Thoracic aorta (tissue), 2 donors: Measurements from ENCODE around the gene CCNI2. TPM values are rescaled to one million over a fixed set of nuclear protein-coding genes. Genes with fewer than 3 reads are reported as not detected.
A peak's percentile ranks its signal among the peaks of the same experiment; 100 is the strongest.

Experiments
- ATAC-seq: fragments of 150-250 bp; one replicate; pipeline ENCODE4 v1.8.0; 2017; ENCODE audit warnings: low read depth; ENCODE audit not compliant: insufficient number of reproducible peaks, low FRiP score
- DNase-seq: peaks from one replicate; pipeline ENCODE4 v3.0.0-alpha.2; 2020; ENCODE audit warnings: low spot score
- H3K27ac ChIP-seq, 2 donors: fragments of 200-600 bp; sonication (generic); 1 replicate in 1 of 2; 2 replicates in 1 of 2; pipeline ENCODE4 v1.5.1; 2016; ENCODE audit warnings: mild to moderate bottlenecking in 2 of 2, moderate library complexity in 2 of 2
- H3K27me3 ChIP-seq: fragments of 200-600 bp; sonication (generic); replicated peaks from 2 replicates; pipeline ENCODE4 v1.6.0; 2016; ENCODE audit warnings: mild to moderate bottlenecking; ENCODE audit not compliant: insufficient read depth
- H3K36me3 ChIP-seq: fragments of 200-600 bp; sonication (generic); one replicate; pipeline ENCODE4 v1.5.1; 2016
- H3K4me1 ChIP-seq, 2 donors: fragments of 200-600 bp; sonication (generic); 1 replicate in 1 of 2; 2 replicates in 1 of 2; pipeline versions ENCODE4 v1.5.1 to v1.6.0; 2016; ENCODE audit warnings: low read depth in 2 of 2, mild to moderate bottlenecking in 1 of 2; ENCODE audit not compliant: control insufficient read depth in 1 of 2
- H3K4me3 ChIP-seq: fragments of 200-600 bp; sonication (generic); 2 replicates; pipeline ENCODE4 v1.5.1; 2016; ENCODE audit warnings: mild to moderate bottlenecking
- H3K9me3 ChIP-seq: fragments of 200-600 bp; sonication (generic); 2 replicates; pipeline ENCODE4 v1.5.1; 2016
- total RNA-seq, 2 donors: library from RNA; depleted of rRNA; stranded (reverse); fragments of >200 nt; gene quantifications; one replicate each; pipeline versions ENCODE4 v1.1.0 to v1.2.3, GENCODE V29; 2016
- TF ChIP-seq, protein P1 (sequence below): fragments of 200-600 bp; sonication (generic); IDR thresholded peaks from one replicate; pipeline ENCODE4 v1.5.1; 2019; ENCODE audit warnings: antibody characterized with exemption

The CCNI2 gene
- total RNA-seq, 2 donors from 2014 or later, result not detected

DNA sequence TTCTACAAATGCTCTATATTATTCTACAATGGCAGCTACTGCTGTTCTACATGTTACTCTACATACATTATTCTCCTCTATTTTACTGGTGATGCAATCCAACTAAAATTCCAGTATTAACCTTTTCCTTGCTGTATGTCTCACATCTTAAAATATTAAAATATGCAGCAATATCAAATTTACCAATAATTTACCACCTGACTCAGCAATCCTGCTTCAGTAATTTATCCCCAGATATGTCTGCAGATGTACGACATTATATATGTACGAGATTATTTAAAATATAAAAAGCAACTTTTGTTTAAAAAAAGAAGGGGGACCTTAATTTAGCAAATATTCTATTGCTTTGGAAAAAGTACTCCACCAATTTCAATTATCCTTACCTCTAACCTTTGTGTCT is 21.5 kb upstream of the CCNI2 start:
- DNase-seq (no peak), ATAC-seq (no peak)
- Histone ChIP-seq H3K27me3 (no peaks in the 10 kb centered on the region), H3K4me3 (no peak overlapping the region), H3K4me1 (no peaks in the 10 kb centered on the region), H3K9me3 (no peaks in the 10 kb centered on the region), H3K36me3 (no peaks in the 10 kb centered on the region), H3K27ac (no peak overlapping the region)
- TF ChIP-seq, protein P1, sequence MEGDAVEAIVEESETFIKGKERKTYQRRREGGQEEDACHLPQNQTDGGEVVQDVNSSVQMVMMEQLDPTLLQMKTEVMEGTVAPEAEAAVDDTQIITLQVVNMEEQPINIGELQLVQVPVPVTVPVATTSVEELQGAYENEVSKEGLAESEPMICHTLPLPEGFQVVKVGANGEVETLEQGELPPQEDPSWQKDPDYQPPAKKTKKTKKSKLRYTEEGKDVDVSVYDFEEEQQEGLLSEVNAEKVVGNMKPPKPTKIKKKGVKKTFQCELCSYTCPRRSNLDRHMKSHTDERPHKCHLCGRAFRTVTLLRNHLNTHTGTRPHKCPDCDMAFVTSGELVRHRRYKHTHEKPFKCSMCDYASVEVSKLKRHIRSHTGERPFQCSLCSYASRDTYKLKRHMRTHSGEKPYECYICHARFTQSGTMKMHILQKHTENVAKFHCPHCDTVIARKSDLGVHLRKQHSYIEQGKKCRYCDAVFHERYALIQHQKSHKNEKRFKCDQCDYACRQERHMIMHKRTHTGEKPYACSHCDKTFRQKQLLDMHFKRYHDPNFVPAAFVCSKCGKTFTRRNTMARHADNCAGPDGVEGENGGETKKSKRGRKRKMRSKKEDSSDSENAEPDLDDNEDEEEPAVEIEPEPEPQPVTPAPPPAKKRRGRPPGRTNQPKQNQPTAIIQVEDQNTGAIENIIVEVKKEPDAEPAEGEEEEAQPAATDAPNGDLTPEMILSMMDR, result no peak

DNA sequence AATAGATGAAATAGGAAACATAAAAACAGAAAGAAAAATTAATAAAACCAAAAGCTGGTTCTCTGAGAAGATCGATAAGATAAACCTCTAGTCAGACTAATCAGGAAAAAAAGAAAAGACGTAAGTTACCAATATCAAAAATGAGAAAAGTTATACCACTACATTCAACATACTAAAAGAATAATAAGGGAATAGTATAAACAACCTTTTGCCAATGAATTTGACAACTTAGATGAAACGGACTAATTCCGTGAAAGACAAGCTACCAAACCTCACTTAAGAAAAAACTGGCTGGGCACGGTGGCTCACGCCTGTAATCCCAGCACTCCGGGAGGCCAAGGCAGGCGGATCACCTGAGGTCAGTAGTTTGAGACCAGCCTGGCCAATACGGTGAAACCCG is 17.3 kb upstream of the CCNI2 start:
- ATAC-seq, result no peak

DNA sequence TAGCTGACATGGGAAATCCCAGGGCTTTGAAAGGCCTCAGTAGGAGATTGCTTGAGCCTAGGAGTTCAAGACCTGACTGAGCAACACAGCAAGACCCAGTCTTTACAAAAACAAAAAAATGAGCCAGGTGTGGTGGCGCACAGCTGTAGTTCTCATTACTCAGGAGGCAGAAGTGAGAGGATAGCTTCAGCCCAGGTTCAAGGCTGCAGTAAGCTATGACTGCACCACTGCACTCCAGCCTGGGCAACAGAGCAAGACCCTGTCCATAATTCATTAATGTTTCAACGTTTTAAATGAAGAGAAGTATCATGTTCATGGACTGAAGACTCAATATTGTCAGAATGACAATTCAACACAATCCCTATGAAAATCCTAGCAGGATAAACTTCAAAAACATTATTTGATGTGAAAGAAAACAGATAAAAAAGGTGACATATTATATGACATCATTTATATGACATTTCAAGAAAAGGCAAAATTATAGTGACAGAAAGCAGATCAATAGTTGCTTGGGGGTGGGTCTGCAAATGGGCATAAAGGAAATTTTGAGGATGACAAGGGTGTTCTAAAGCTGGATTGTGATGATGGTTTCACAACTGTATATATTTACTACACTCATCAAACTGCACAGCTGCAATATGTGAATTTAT is 13.6 kb upstream of the CCNI2 start:
- Histone ChIP-seq H3K36me3 (no peaks in the 10 kb centered on the region), H3K4me1 (peaks cover 6 to 15% of the 10 kb centered on the region in 2 donors), H3K27me3 (no peaks in the 10 kb centered on the region), H3K4me3 (no peak overlapping the region), H3K9me3 (no peaks in the 10 kb centered on the region), H3K27ac (no peak overlapping the region)
- ATAC-seq (no peak), DNase-seq (no peak)
- TF ChIP-seq, protein P1, result no peak

More for the DNA sequence above, 17.3 kb upstream of the CCNI2 start:
- Histone ChIP-seq H3K9me3 (no peaks in the 10 kb centered on the region), H3K36me3 (no peaks in the 10 kb centered on the region), H3K4me1 (no peaks in the 10 kb centered on the region), H3K27ac (no peak overlapping the region), H3K4me3 (no peak overlapping the region), H3K27me3 (no peaks in the 10 kb centered on the region)
- DNase-seq, result no peak
- TF ChIP-seq, protein P1, result no peak

DNA sequence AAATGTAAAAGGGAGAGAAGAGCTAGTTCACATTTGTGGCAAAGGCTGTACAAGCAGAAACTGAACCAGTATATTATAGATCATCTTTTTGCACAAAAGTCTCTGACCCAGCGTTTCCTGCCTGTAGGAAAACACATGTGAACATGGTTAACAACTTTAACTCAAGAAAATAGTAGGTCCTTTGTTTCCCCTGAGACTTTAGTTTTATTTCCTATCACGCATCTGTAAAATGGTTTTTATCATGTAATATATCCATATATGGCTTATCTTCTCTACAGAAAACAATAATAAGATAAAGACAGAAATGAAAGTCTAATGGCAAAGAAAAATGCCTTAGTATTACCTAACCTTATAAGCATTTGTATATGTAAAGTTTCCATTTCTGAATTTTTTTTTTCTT is 12.5 kb upstream of the CCNI2 start:
- H3K9me3 ChIP-seq, result no peaks in the 10 kb centered on the region
- TF ChIP-seq, protein P1, result no peak
- H3K36me3 ChIP-seq, result no peaks in the 10 kb centered on the region
- H3K4me1 ChIP-seq, result peaks cover 6 to 15% of the 10 kb centered on the region in 2 donors
- DNase-seq (no peak), ATAC-seq (no peak)
- H3K4me3 ChIP-seq, result no peak overlapping the region
- no peaks in the 10 kb centered on the region for H3K27me3 ChIP-seq
- H3K27ac ChIP-seq, result no peak overlapping the region

DNA sequence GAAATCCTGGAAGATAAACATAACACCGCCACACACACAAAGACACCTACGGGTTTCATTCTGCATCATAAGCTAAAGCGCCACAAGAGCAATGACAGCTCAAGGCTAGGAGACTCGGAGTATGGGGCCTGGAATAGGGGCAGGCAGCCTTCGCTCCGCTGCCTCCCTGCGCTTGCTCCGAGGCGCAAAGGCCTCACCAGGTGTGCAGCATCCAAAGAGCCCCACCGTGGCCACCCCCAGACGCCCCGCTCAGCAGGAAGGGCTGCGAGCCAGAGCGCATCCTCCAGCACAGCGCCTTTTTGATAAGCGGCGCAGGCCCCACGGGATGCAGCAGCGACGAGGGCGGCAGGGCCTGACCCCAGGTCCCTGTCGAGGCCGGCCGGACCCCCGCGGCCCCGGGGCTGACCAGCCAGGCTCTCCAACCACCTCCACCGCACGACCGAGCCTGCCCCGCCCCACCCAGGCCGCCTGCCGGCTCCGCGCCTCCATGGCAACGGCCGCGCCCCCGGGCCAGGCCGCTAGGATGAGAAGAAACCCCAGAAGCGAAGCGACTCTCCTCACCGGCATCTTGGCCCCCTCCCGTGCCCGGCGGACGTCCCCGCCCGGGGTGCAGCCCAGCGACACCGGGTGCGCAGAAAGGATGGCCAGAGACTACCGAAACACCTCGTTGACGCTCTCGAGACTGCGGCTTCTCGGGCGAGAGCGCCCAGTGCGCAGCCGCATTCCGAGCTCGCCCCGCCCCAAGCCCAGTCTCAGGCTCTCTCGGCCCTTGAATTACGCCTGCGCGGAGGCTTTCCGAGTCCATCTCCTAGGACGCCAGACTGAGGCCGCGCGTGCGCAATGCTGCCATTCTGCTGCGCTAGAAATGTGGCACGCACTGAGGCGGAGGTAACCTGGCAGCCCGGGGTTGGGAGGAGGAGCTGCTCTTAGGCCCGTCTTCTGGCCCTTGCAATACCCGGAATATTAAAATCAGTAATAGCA is 10.1 kb upstream of the CCNI2 start, which contains the start of gene KIF3A:
TSS of gene KIF3A (minus strand) at position 694 of the 981 bp plus-strand sequence. CDS start at position 567, 127 bp downstream.
- DNase-seq, result peak; percentile 85
- Histone ChIP-seq H3K27ac (peak within 1 kb of the TSS in 1 of 2 donors; percentile 47), H3K4me3 (peak within 1 kb of the TSS; percentile 94), H3K27me3 (no peaks in the 10 kb centered on the region), H3K9me3 (no peaks in the 10 kb centered on the region), H3K4me1 (peaks cover 6 to 15% of the 10 kb centered on the region in 2 donors), H3K36me3 (no peaks in the 10 kb centered on the region)
- TF ChIP-seq, protein P1, result peak; percentile 48
- ATAC-seq, result peak; percentile 91
